ENCODE results near the gene MASP2.

MASP2 gene

GRCh38 chr1:10987840-10988417 lies 59.1 kb downstream of the MASP2 start:
- no peak for DNase-seq

- DNase-seq: no peak
Observed at GRCh38 chr1:10986525-10986890, 60.5 kb downstream of the MASP2 start.

GRCh38 chr1:10980841-10981727 lies 66.0 kb downstream of the MASP2 start:
- no peak for DNase-seq

GRCh38 chr1:10980094-10980577 lies 66.9 kb downstream of the MASP2 start:
- DNase-seq: no peak

- DNase-seq: no peak
Observed at GRCh38 chr1:10979483-10979920, 67.5 kb downstream of the MASP2 start.

GRCh38 chr1:10978719-10979118 lies 68.3 kb downstream of the MASP2 start:
- no peak for DNase-seq

Data from activated gamma-delta T cell (primary cell).